H1 (cell line): ENCODE measurements around the gene HIVEP3. TPM values are rescaled to one million over a fixed set of nuclear protein-coding genes. Genes with fewer than 3 reads are reported as not detected.

Experiments
- CTCF ChIP-seq, 3 experiments: IDR thresholded peaks; 1 replicate in 2 of 3; 2 replicates in 1 of 3; pipeline versions ENCODE4 v1.5.1 to v1.6.1; 2011; ENCODE audit warnings: low read length in 3 of 3, mild to moderate bottlenecking in 3 of 3, inconsistent platforms in 2 of 3, low read depth in 1 of 3, moderate library complexity in 1 of 3; ENCODE audit not compliant: insufficient read depth in 1 of 3; ENCODE audit errors: control extremely low read depth in 1 of 3
- JUND ChIP-seq: IDR thresholded peaks from 2 replicates; pipeline ENCODE4 v1.6.1; 2011; ENCODE audit warnings: mild to moderate bottlenecking, improper control_type of control experiment, low read length
- POLR2A ChIP-seq, 2 experiments: IDR thresholded peaks; 1 replicate in 1 of 2; 2 replicates in 1 of 2; pipeline ENCODE4 v1.6.1; 2011; ENCODE audit warnings: low read depth in 2 of 2, low read length in 2 of 2, mild to moderate bottlenecking in 2 of 2; ENCODE audit errors: control extremely low read depth in 1 of 2
- SIRT6 ChIP-seq: IDR thresholded peaks from one replicate; pipeline ENCODE4 v1.7.1; 2012; ENCODE audit warnings: low read length, inconsistent platforms
- SP1 ChIP-seq: IDR thresholded peaks from 2 replicates; pipeline ENCODE4 v1.6.1; 2011; ENCODE audit warnings: low read depth, low read length
- polyA plus RNA-seq, 7 experiments: library from polyadenylated mRNA; depleted of rRNA in 3 of 7; stranded (reverse) in 5 of 7; unstranded in 2 of 7; fragments of >200 nt in 5 of 7; fragments of 200-250 nt in 2 of 7; gene quantifications; 1 replicate in 5 of 7; 2 replicates in 1 of 7; 4 replicates in 1 of 7; pipeline versions ENCODE4 v1.2.1 to v1.2.3, GENCODE V29; 2011 to 2013; ENCODE audit warnings: missing spikeins in 2 of 7, mixed read lengths in 2 of 7
- total RNA-seq: library from RNA; stranded (reverse); fragmentation: NEBNext Ultra II Directional; extraction: Animal tissue kit (Norgen Biotek cat#: 25700); gene quantifications from 2 replicates; pipeline ENCODE4 v1.2.1, GENCODE V29; 2021
- TF ChIP-seq, protein P1 (sequence below): IDR thresholded peaks from 2 replicates; pipeline ENCODE4 v1.6.1; 2011; ENCODE audit warnings: low read length, improper control_type of control experiment

Gene HIVEP3
- total and polyA plus RNA-seq, 2 of the 8 experiments (the other 6 are each of a cell fraction or from before 2014, with no cell fraction given), result 0.24 to 0.69 TPM

- no peak for TF ChIP-seq CTCF (IDR thresholded peaks at IDR 0.05; ENCODE audit: control extremely low read depth in 1 of 3, insufficient read depth in 1 of 3, low read depth in 1 of 3, low read length in 3 of 3)
- no peak for TF ChIP-seq SP1
- TF ChIP-seq POLR2A (IDR thresholded peaks at IDR 0.05; ENCODE audit: control extremely low read depth in 1 of 2, low read depth in 2 of 2, low read length in 2 of 2), result no peak
- TF ChIP-seq, protein P1, sequence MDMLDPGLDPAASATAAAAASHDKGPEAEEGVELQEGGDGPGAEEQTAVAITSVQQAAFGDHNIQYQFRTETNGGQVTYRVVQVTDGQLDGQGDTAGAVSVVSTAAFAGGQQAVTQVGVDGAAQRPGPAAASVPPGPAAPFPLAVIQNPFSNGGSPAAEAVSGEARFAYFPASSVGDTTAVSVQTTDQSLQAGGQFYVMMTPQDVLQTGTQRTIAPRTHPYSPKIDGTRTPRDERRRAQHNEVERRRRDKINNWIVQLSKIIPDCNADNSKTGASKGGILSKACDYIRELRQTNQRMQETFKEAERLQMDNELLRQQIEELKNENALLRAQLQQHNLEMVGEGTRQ, result no peak
- no peak for TF ChIP-seq JUND
- no peak for TF ChIP-seq SIRT6
Measured at GRCh38 chr1:41914516-41914915, 4.2 kb downstream of the HIVEP3 start (continued).
